ENCODE data around the gene LSS. TPM values are rescaled to one million over a fixed set of nuclear protein-coding genes. Genes with fewer than 3 reads are reported as not detected.

The LSS gene
- total and polyA plus RNA-seq, 2 of the 8 experiments (the other 6 are each of a cell fraction or from before 2014, with no cell fraction given) = 96.1 to 123 TPM

- peak overlapping the region; percentile 75 to 78 for H3K4me2 ChIP-seq (ENCODE audit: insufficient read depth in 1 of 2, low read depth in 2 of 2, low read length in 2 of 2)
- FAIRE-seq (no peak), DNase-seq (ENCODE audit: low read depth in 1 of 2, low spot score in 2 of 2) (no peak)
- H2AFZ ChIP-seq (ENCODE audit: low read length) = no peak overlapping the region
- H3K79me1 ChIP-seq (ENCODE audit: low read depth, low read length) = no peaks in the 10 kb centered on the region
- H4K20me1 ChIP-seq (replicated peaks in 1 of 2; ENCODE audit: control insufficient read depth in 1 of 2, insufficient read depth in 2 of 2, low read length in 2 of 2) = no peaks in the 10 kb centered on the region
- no peaks in the 10 kb centered on the region for H3K79me2 ChIP-seq (ENCODE audit: control insufficient read depth in 1 of 2, insufficient read depth in 2 of 2, low read length in 2 of 2)
- no peak overlapping the region for H3K18ac ChIP-seq (ENCODE audit: extremely low read depth, low read length)
- peak overlapping the region in 1 of 4 experiments; percentile 14; a peak in 1 of 7 replicates for H3K9ac ChIP-seq (replicated peaks in 1 of 4; ENCODE audit: extremely low read depth in 1 of 4, low read depth in 3 of 4, low read length in 3 of 4)
- H3K23me2 ChIP-seq (ENCODE audit: low read depth, low read length) = no peaks in the 10 kb centered on the region
- 0 out of 2 replicates have a peak overlapping the region, but pooled peaks have one; percentile 50 for H2BK12ac ChIP-seq (ENCODE audit: low read depth, low read length)
- no peak overlapping the region for H4K8ac ChIP-seq (ENCODE audit: extremely low read depth, insufficient read depth, low read length)
- H2BK20ac ChIP-seq (ENCODE audit: low read length) = no peak overlapping the region
- no peak overlapping the region for H3K27ac ChIP-seq (ENCODE audit: low read depth, low read length)
- 83% methylated on average over 21 of the region's 21 CpGs; no CpG with 5 or more reads in 1 of the 2 experiments for WGBS, 2 experiments (ENCODE audit: extremely low coverage in 1 of 2, insufficient coverage in 1 of 2, insufficient read length in 1 of 2, insufficient replicate concordance in 2 of 2, low coverage in 1 of 2, low lambda C conversion rate in 2 of 2, missing lambda C conversion rate in 1 of 2)
- peaks cover 0 to 24% (median 8%) of the 10 kb centered on the region in 4 experiments; a peak in 4 of 7 replicates for H3K27me3 ChIP-seq (replicated peaks in 1 of 4; ENCODE audit: control insufficient read depth in 3 of 4, extremely low read depth in 1 of 4, insufficient read depth in 3 of 4, low read length in 3 of 4)
- no peak overlapping the region for H2BK15ac ChIP-seq (ENCODE audit: low read length)
- H2BK120ac ChIP-seq (replicated peaks; ENCODE audit: low read depth, low read length) = no peak overlapping the region
- H3K36me3 ChIP-seq (ENCODE audit: control insufficient read depth in 2 of 4, insufficient read depth in 4 of 4, low read length in 3 of 4) = no peaks in the 10 kb centered on the region; a peak in 1 of 8 replicates
- no peak overlapping the region for H4K5ac ChIP-seq (ENCODE audit: insufficient read length, low read depth, low read length)
- peak overlapping the region; percentile 63 for H4K91ac ChIP-seq (replicated peaks; ENCODE audit: insufficient read length, low read length)
- peak overlapping the region; percentile 32 to 53 (median 36); a peak in 7 of 8 replicates for H3K4me3 ChIP-seq (ENCODE audit: extremely low read depth in 1 of 4, insufficient read depth in 2 of 4, low read depth in 3 of 4, low read length in 4 of 4)
- no peak overlapping the region for H3K14ac ChIP-seq (ENCODE audit: insufficient read length)
- H2AK5ac ChIP-seq (ENCODE audit: low read depth, low read length) = no peak overlapping the region
- no peak overlapping the region for H3K23ac ChIP-seq (ENCODE audit: insufficient read length)
- H2BK5ac ChIP-seq (ENCODE audit: low read depth, low read length) = no peak overlapping the region
- ChIA-PET POLR2A (ENCODE audit: partially characterized antibody) (interaction anchor here (0.7 to 3.6 kb wide), 10 partner anchors 9 to 168 kb away, joined by 3 to 12 read pairs (median 3); partner anchors contain the start of gene COL6A1), CTCF (ENCODE audit: partially characterized antibody) (interaction anchor here (0.6 to 4.1 kb wide), 41 partner anchors 11 to 1469 kb away, joined by 3 to 47 read pairs (median 4); partner anchors contain the start of gene FTCD)
- H3K4me1 ChIP-seq (replicated peaks in 1 of 4; ENCODE audit: control insufficient read depth in 3 of 4, insufficient read depth in 4 of 4, low read length in 3 of 4) = peaks cover 0 to 2% (median 0%) of the 10 kb centered on the region in 4 experiments; a peak in 4 of 7 replicates
- no peak overlapping the region for H3K56ac ChIP-seq (replicated peaks; ENCODE audit: insufficient read length, low read depth, low read length)
- no peak overlapping the region for H3K4ac ChIP-seq (replicated peaks; ENCODE audit: insufficient read length, low read depth, low read length)
- peaks cover 0 to 8% of the 10 kb centered on the region in 2 experiments; a peak in 1 of 4 replicates for H3K9me3 ChIP-seq (ENCODE audit: insufficient read depth in 2 of 2, low read depth in 1 of 2, low read length in 1 of 2)
- no peak for TF ChIP-seq JUND (IDR thresholded peaks at IDR 0.05; ENCODE audit: low read length)
- TF ChIP-seq TBP (IDR thresholded peaks at IDR 0.05; ENCODE audit: low read depth, low read length) = peak; percentile 41; the same call in 1 of the 2 replicates
- no peak for TF ChIP-seq ATF3 (IDR thresholded peaks at IDR 0.05; ENCODE audit: insufficient read depth, low read depth, low read length)
- TF ChIP-seq RBBP5 (IDR thresholded peaks at IDR 0.05; ENCODE audit: borderline replicate concordance, low read depth, low read length) = no peak
- TF ChIP-seq KDM1A (IDR thresholded peaks at IDR 0.05; ENCODE audit: borderline replicate concordance, low read length) = no peak
- TF ChIP-seq BCL11A (IDR thresholded peaks at IDR 0.05; ENCODE audit: low read depth in 2 of 2, low read length in 2 of 2) = no peak
- 0 out of 2 replicates have a peak, but pooled peaks have one; percentile 51 for TF ChIP-seq SP1 (IDR thresholded peaks at IDR 0.05; ENCODE audit: low read depth, low read length)
- 0 out of 2 replicates have a peak, but pooled peaks have one; percentile 23 for TF ChIP-seq PHF8 (conservative IDR thresholded peaks at IDR 0.05; ENCODE audit: low read depth, low read length)
- TF ChIP-seq EGR1 (IDR thresholded peaks at IDR 0.05; ENCODE audit: borderline replicate concordance, low read depth, low read length) = no peak
- peak in 1 of 2 experiments; percentile 63; a peak in 2 of 3 replicates for TF ChIP-seq POLR2A (IDR thresholded peaks at IDR 0.05; ENCODE audit: control extremely low read depth in 1 of 2, low read depth in 2 of 2, low read length in 2 of 2)
- TF ChIP-seq SRF (IDR thresholded peaks at IDR 0.05; ENCODE audit: low read depth, low read length) = 0 out of 2 replicates have a peak, but pooled peaks have one; percentile 58
These were observed 85.7 kb downstream of the LSS start for GRCh38 chr21:46142582-46143473.

Data from H1 (cell line).